Measurements from ENCODE around the gene CFAP92.

GRCh38 chr3:129019266-129019665 is 25.4 kb upstream of the CFAP92 start:
- no peak for TF ChIP-seq POLR2AphosphoS5 (IDR thresholded peaks at IDR 0.05; ENCODE audit: low read depth, low read length)
- TF ChIP-seq POLR2A (IDR thresholded peaks at IDR 0.05; ENCODE audit: low read depth, low read length) = no peak
- TF ChIP-seq TAF1 (IDR thresholded peaks at IDR 0.05; ENCODE audit: borderline replicate concordance, low read depth, low read length) = no peak

Data from GM12892 (cell line).